ENCODE results near the gene NAALADL2.
"Not testable (repeated sequence)": the region's sequence is repeated elsewhere in the genome, so short reads cannot be mapped to it uniquely, and the experiment has no call there.

The NAALADL2 gene

DNA sequence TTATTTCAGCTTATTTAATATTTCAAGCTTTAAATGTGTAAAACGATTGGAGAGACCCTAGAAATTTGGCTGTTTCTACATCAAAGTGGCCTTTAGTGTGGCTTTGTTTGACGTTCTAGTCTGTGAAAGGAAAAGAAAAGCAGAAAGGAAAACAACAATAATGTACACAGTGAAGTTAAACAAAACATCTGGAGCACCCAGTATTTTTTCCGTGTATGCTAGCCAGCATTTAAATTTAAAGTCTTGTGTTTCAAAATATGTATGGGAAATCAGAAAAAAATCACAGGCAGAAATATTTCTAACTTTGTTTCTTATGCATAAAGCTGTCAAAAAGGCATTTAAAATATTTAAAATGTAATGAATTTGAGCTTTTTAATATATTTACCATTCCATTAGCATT is 218.1 kb downstream of the NAALADL2 start:
- DNase-seq, result no peak

DNA sequence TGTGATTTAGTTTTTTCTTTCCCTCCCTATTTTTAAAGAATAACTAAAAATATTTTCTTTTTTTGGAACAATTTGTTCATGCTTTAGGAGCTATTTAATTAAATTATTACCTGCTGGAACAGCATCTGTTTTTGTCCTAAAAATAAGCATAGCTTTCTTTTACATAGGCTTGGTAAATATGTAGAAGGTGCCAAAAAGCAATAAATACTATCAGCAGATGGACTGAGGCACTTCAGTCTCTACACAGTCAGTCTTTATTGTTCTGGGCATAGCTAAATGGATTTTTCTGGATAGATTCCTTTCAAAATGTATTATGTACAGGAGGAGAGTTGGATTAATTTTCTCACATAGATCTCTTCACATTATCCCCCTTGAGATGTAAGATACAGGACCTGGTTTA is 223.5 kb downstream of the NAALADL2 start:
- no peak for DNase-seq

- DNase-seq, result not testable (repeated sequence)
These were observed 228.0 kb downstream of the NAALADL2 start for GRCh38 chr3:175087128-175087527.

DNA sequence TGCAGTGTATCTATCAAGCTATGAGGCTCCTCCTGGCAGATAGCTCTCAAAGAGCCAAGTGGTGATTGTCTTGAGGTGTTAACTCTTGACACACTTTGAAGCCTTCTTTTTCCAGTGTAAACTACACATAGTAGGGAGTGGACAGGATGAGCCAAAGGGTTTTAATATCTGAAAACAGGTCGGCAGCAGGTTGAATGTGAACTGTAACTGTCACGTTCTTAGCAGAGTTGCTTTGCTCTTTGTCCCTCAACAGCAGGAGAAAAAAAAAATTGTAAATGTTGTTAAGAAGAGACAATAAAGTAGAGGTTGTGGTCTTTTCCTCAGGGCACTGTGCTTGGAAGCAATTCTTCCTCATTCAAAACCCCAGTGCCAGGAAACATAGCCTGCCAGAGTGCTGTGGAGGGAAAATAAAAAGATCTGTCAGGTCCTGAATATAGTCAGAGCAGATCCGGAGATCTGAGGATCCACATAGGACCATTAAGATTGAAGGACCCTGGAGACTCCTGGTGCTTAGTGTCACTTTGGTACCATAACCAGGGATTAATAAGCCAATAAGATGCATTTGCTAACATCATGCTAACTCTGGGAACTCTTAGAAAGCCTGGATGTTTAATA is 229.7 kb downstream of the NAALADL2 start:
- no peak for DNase-seq

DNA sequence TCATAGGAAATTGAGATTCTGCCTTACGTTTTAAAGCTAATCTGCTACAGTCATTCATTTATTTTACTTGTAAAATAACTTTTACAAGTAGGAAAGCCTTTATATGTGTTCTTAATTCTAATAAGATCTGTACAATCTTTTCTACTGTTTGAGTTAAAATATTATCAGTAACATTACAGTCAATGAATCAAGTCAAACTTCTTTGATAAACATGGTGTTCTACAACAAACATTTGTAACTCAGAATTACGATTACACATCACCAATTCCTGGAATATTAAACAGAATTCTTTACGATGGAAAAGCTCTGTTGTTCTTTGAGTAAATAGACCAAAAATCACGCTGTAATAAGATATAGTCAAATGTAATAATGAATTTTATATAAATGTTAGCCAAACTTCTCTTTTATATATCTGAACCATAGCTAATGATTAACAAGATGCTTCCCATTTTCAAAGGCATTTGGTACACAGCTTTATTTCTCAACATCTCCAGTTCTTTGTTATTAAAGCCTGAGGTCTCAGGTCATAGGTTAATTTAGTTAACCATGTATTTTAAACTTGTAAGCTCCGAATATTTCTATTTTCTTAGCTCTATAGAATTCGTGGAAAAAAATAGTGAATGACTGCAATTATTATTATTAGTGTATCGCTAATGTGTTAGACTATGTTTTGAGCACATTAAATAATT is 232.4 kb downstream of the NAALADL2 start:
- DNase-seq, result no peak

DNA sequence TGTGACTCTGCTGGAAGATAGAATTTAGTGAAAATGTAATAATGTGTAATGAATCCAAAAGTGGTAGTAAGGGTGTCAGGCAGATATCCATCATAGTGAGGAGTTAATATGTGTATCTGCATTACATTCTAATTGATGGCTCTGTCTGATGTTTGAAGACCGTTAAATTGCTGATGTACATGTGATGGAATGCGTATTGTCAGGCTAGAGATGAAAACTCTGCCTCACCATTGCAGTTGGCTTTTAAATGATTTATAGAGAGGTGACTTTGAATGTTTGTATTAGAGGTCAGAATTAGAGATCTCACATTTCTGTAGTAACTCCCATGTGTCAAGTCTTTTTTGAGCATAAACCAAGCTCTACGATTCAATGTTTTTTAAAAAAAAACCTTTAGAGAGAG is 234.6 kb downstream of the NAALADL2 start:
- DNase-seq, result no peak

GRCh38 chr3:175094344-175094743 is 235.2 kb downstream of the NAALADL2 start:
- DNase-seq, result no peak

DNA sequence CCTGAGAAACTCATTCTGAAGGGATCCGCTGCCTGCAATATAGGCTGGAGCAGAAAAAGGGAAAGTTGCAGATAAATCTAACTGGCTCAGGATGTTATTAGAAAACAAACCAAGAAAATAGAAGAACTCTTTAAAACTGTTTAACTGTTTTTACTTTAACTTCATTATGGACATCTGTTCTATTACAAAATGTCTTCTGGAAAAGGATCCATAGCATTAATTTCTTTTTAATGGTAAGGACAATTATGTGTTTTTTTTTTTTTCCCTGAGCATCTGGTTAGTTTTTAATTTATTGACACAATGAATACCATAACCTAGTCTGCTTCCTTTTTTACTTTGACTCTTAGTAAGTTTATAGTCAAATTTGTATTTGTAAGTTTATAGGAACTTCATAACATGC is 239.5 kb downstream of the NAALADL2 start:
- DNase-seq, result no peak

DNA sequence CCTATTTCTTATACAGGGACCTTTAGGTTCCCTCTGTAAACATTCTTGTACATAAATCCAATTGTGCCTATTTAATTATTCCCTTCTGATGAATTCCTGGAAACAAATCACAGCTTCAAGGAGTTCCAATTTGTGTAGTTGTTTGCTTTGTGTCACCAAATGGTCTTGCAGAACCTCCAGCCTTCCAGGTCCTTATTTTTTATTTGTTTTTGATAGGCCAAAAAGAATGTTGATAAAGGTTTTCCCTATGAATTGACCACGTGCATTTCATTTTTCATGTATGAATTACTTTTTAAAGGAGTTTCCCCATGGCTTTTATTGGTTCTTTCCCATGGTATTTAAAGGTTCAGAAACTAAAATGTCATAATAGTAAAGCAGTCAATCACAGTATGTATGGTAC is 243.0 kb downstream of the NAALADL2 start:
- DNase-seq, result no peak

DNA sequence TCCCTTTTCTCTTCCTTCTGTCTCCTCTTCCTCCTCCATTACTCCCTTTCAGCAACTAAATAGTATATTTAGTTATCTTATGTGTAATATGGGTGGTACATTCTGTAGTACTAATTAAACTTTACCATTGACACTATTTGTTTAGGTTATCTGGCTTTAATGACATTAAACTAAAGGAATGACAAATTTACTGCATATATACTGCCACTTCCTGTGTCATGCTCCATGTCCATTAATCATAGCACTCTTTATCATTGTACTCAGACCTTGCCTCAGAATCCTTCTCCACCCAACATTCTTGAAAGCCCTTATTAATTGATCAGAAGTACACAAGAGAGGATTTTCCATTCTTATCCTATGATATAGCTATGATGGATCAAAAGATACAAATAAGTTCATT is 244.2 kb downstream of the NAALADL2 start:
- DNase-seq, result no peak

- DNase-seq, result no peak
These were observed 245.9 kb downstream of the NAALADL2 start for GRCh38 chr3:175105066-175105465.

- no peak for DNase-seq
These were observed 248.1 kb downstream of the NAALADL2 start for GRCh38 chr3:175107231-175107630.

DNA sequence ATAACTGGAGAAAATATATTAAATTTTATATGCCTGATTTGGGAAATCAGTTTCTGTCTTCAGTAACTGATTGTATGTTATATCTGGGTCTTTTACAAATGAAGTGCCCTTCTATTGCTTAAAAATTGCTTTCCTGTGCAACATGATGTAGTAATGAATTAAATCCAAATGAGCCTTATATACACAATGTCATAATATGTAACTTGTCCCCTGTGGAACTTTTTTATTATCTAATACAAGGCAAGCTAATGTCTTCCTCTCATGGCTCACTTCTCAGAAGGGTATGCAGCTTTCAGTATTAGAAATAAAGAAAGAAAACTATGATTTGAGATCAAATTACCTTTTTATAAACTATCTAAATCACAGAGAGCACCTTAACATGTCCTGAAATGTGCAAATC is 248.9 kb downstream of the NAALADL2 start:
- no peak for DNase-seq

DNA sequence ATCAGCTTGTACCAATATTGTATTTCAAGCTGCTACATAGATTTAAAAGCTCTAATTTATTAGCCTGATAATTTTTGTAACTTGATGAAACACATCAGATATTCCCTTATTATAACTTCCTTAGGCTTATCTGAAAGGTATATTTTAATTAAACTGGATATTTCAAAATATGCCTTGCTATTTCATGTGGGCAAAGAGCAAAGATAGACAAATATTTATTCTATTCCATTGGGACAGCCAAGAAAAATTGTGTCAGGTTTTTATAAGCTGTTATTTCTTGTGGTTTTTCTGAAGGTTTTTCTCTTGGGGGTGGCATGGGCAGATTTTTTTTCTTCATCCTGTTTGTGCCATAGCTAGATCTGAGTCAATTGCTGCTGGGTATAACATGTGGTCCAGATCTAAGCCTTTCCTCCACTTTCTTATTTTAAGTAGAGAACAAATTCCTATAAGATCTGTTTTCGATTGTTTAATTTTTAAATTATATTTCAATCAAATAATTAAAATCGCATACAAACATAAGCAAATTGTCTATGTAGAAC is 249.5 kb downstream of the NAALADL2 start:
- DNase-seq, result no peak

- DNase-seq, result no peak
These were observed 251.9 kb downstream of the NAALADL2 start for GRCh38 chr3:175111036-175111435.

DNA sequence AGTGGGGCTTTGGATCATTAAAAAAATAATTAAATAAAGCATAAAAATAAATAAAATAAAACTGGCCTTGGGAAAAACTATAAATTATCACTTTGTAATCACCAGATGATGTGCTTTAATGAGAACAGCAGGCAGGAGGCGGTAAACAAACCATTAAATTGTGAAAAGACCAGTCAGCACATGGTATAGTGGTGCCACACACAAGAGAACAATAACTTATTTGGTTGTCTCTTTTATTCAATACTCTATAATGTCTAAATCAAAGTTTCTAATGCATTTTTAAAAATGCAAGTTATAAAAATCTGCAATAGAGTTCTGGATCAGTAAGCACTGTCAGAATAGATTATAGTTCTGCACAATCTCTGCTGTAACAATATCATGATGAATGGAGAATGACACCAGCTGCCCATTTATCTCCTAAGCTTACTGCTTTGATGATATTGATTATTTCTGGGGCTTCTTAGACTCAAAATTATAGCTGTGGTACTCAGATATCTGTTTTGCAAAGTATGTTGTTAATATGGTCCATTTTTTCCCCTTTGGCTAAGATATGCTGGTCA is 259.3 kb downstream of the NAALADL2 start:
- no peak for DNase-seq

DNA sequence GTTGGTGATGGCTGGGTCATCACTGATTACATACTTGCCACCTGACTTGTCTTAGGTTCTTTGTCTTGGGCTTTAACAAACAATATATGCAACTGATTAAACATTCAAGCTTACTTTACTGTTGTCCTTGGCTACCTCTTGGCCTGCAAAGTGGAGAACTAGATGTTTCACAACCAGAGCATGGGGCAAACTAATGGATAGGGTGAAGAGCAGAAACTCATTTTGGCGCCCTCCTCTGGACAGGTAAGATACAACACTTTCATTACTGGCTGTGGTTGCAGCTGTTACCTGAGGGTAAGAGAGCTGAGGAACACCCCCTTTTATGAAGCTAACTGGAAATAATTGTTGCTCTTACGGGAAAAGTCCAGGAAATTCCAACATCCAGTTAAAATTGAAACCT is 262.1 kb downstream of the NAALADL2 start:
- DNase-seq, result no peak

- no peak for DNase-seq
These were observed 268.0 kb downstream of the NAALADL2 start for GRCh38 chr3:175127075-175127662.

GRCh38 chr3:175129126-175129525 is 270.0 kb downstream of the NAALADL2 start:
- DNase-seq, result no peak

GRCh38 chr3:175129571-175129970 is 270.4 kb downstream of the NAALADL2 start:
- DNase-seq, result no peak

DNA sequence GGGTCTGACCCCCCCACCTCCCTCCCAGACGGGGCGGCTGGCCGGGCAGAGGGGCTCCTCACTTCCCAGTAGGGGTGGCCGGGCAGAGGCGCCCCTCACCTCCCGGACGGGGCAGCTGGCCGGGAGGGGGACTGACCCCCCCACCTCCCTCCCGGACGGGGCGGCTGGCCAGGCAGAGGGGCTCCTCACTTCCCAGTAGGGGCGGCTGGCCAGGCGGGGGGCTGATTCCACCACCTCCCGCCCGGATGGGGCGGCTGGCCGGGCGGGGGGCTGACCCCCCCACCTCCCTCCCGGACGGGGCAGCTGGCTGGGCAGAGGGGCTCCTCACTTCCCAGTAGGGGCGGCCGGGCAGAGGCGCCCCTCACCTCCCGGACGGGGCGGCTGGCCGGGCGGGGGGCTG is 272.7 kb downstream of the NAALADL2 start:
- not testable (repeated sequence) for DNase-seq

- not testable (repeated sequence) for DNase-seq
These were observed 273.6 kb downstream of the NAALADL2 start for GRCh38 chr3:175132706-175133105.

- no peak for DNase-seq
These were observed 285.2 kb downstream of the NAALADL2 start for GRCh38 chr3:175144368-175144767.

GRCh38 chr3:175146258-175146657 is 287.1 kb downstream of the NAALADL2 start:
- no peak for DNase-seq
